ENCODE data around the gene CNTNAP2.

CNTNAP2 gene

DNA sequence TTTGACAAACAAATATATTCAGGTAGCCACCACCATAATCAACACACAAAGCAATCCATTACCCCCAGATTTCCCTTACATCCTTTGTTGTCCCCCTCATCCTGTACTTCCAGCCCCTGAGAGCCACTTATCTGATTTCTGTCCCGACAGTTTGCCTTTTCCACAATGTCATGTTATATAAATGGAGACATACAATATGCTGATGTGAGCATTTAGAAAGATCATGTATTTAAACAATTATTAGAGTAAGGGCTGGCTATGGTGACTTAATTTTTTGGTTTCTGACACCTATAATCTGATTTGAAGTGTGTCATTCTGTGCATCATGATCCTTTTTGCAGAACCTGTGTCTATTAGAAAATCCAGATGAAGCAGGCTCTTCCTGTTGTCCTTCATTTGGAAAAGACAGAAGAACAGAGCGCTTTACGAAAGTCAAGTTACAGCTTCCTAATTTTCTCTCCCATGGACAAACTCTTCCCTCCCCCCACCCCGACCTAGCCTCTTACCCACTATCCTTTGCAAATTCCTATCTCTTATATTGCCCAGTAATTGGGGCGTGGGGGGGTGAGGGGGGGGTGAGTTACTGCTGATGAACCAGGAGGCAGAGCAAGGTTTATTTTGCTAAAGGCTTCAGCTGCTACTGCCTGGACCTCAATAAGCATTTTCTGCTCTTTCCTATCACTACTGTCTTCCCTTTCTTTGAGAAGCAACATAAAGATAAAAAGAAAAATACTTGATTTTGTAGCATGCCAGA is 2221.6 kb downstream of the CNTNAP2 start:
- Mint-ChIP-seq H3K27ac (no peak overlapping the region), H3K9me3 (no peaks in the 10 kb centered on the region), H3K4me3 (no peak overlapping the region), H3K36me3 (ENCODE audit: low read depth) (no peaks in the 10 kb centered on the region), H3K4me1 (ENCODE audit: low read depth) (no peaks in the 10 kb centered on the region), H3K27me3 (ENCODE audit: low read depth) (peaks cover 53% of the 10 kb centered on the region)
- no peak for DNase-seq (ENCODE audit: low spot score)

DNA sequence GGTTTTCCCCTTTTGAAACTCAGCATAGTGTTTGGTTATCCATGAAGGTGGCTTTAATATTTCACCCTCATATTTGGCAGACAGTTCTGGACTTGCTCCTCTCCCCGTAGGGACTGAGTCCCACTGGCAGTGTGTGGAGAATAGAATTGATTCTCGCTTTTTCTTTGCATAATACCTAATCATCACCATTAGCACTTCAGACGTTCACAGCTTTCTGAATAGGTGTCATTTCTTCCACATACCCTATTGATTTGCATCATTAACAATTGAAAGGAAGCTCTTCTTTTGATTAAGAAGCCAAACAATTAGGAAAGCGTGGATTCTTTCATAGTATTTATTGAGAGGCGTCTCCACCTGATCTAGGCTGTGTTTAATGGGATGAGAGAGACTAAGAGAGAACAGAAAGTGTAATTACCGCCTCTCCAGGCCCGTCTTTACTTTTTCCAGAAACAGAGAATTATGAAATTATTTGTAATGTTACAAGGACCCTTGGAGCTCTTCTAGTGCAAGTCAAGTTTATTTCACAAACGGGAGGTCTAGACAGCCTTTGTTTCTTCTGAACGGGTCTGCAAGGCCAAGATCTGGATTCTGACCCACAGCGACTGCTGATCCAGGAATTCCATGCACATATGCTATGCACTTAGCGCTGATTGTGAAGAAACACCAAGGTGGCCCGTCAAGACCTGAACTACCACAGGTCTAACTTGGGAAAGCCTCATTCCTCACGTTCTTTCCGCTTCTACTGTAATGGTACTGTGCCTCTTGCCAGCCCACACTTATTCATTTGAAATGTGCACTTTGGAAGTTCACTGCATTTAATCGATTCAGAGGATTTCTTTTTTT is 2224.1 kb downstream of the CNTNAP2 start:
- no peaks in the 10 kb centered on the region for H3K9me3 Mint-ChIP-seq
- H3K36me3 Mint-ChIP-seq (ENCODE audit: low read depth), result no peaks in the 10 kb centered on the region
- H3K27ac Mint-ChIP-seq, result no peak overlapping the region
- H3K4me1 Mint-ChIP-seq (ENCODE audit: low read depth), result no peaks in the 10 kb centered on the region
- H3K4me3 Mint-ChIP-seq, result no peak overlapping the region
- DNase-seq (ENCODE audit: low spot score), result no peak
- peaks cover 55% of the 10 kb centered on the region for H3K27me3 Mint-ChIP-seq (ENCODE audit: low read depth)

- Mint-ChIP-seq H3K27ac (no peak overlapping the region), H3K4me1 (ENCODE audit: low read depth) (no peaks in the 10 kb centered on the region), H3K36me3 (ENCODE audit: low read depth) (no peaks in the 10 kb centered on the region), H3K27me3 (ENCODE audit: low read depth) (peaks cover 25% of the 10 kb centered on the region), H3K4me3 (no peak overlapping the region), H3K9me3 (no peaks in the 10 kb centered on the region)
- DNase-seq (ENCODE audit: low spot score), result no peak
Observed at GRCh38 chr7:148344406-148344805, 2227.8 kb downstream of the CNTNAP2 start.

DNA sequence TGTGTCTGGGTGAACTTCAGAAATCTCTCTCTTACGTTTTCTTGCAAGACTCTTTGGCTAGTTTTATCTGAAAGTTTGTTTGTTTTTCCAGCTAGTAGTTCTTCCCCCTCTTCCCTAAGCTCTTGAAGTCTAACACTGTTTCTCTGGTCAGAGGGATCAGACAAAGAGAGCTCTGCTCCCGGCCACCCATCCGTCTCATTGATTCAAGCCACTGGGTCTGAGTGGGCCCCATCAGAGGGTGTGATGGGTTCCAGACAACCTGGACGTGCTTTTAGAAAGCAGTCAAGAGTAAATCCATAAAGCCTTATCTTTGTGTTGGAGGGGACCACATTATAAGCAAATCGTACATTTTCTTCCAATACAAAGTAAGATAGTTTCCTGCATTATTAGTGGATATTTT is 2231.4 kb downstream of the CNTNAP2 start:
- Mint-ChIP-seq H3K9me3 (no peaks in the 10 kb centered on the region), H3K4me1 (ENCODE audit: low read depth) (no peaks in the 10 kb centered on the region), H3K36me3 (ENCODE audit: low read depth) (no peaks in the 10 kb centered on the region), H3K4me3 (no peak overlapping the region), H3K27me3 (ENCODE audit: low read depth) (peaks cover 4% of the 10 kb centered on the region), H3K27ac (no peak overlapping the region)
- no peak for DNase-seq (ENCODE audit: low spot score)

GRCh38 chr7:148348466-148348865 is 2231.9 kb downstream of the CNTNAP2 start:
- no peak for DNase-seq (ENCODE audit: low spot score)
- Mint-ChIP-seq H3K4me3 (no peak overlapping the region), H3K27me3 (ENCODE audit: low read depth) (no peaks in the 10 kb centered on the region), H3K9me3 (no peaks in the 10 kb centered on the region), H3K36me3 (ENCODE audit: low read depth) (no peaks in the 10 kb centered on the region), H3K4me1 (ENCODE audit: low read depth) (no peaks in the 10 kb centered on the region), H3K27ac (no peak overlapping the region)

DNA sequence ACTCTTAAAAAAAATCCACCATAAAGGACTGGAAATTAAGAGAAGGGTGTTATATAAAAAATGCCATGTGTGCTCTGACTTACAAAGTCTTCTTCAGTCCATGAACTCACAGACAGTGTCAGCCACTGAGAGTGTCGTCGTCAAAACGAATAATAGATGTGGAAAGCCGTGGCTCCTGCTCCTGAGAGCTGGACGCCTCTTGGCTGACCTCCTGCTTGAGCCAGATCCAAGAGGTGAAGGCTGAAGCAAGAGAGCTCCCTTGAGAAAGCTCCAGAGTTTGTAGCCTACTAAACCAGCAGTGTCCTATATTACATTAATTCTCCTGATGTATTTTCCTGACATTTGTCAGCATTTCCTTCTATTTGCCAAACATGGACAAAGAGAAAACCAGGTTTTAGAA is 2239.7 kb downstream of the CNTNAP2 start:
- Mint-ChIP-seq H3K4me3 (no peak overlapping the region), H3K36me3 (ENCODE audit: low read depth) (no peaks in the 10 kb centered on the region), H3K27me3 (ENCODE audit: low read depth) (peaks cover 4% of the 10 kb centered on the region), H3K4me1 (ENCODE audit: low read depth) (no peaks in the 10 kb centered on the region), H3K27ac (no peak overlapping the region), H3K9me3 (no peaks in the 10 kb centered on the region)
- no peak for DNase-seq (ENCODE audit: low spot score)

DNA sequence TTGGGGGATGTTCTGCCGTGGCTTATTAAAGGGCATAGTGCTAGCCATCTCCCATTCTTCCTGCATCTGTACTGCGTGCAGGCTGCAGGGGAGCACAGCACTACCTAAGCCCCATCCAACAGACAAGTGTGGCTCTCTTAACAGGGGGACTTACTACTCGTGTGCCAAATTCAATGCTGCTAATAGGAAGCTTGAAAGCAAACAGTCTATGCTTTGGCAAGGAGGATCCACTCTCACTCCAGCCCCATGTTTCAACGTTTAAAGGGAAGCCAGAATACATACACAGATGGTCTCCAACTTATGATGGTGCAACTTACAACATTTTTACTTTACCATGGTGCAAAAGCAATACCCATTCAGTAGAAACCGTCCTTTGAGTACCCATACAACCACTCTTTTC is 2245.9 kb downstream of the CNTNAP2 start:
- Mint-ChIP-seq H3K36me3 (ENCODE audit: low read depth) (no peaks in the 10 kb centered on the region), H3K4me3 (no peak overlapping the region), H3K9me3 (peaks cover 4% of the 10 kb centered on the region), H3K27ac (no peak overlapping the region), H3K4me1 (ENCODE audit: low read depth) (no peaks in the 10 kb centered on the region), H3K27me3 (ENCODE audit: low read depth) (no peaks in the 10 kb centered on the region)
- no peak for DNase-seq (ENCODE audit: low spot score)

GRCh38 chr7:148367731-148368475 is 2251.3 kb downstream of the CNTNAP2 start:
- no peak overlapping the region for H3K4me3 Mint-ChIP-seq
- H3K4me1 Mint-ChIP-seq (ENCODE audit: low read depth), result no peaks in the 10 kb centered on the region
- H3K9me3 Mint-ChIP-seq, result peaks cover 4% of the 10 kb centered on the region
- no peaks in the 10 kb centered on the region for H3K36me3 Mint-ChIP-seq (ENCODE audit: low read depth)
- DNase-seq (ENCODE audit: low spot score), result no peak
- H3K27ac Mint-ChIP-seq, result no peak overlapping the region
- H3K27me3 Mint-ChIP-seq (ENCODE audit: low read depth), result no peaks in the 10 kb centered on the region

- no peaks in the 10 kb centered on the region for H3K4me1 Mint-ChIP-seq (ENCODE audit: low read depth)
- no peak overlapping the region for H3K4me3 Mint-ChIP-seq
- H3K9me3 Mint-ChIP-seq, result peaks cover 4% of the 10 kb centered on the region
- H3K36me3 Mint-ChIP-seq (ENCODE audit: low read depth), result no peaks in the 10 kb centered on the region
- no peak overlapping the region for H3K27ac Mint-ChIP-seq
- no peaks in the 10 kb centered on the region for H3K27me3 Mint-ChIP-seq (ENCODE audit: low read depth)
- DNase-seq (ENCODE audit: low spot score), result no peak
Observed at GRCh38 chr7:148368562-148368961, 2252.0 kb downstream of the CNTNAP2 start.

DNA sequence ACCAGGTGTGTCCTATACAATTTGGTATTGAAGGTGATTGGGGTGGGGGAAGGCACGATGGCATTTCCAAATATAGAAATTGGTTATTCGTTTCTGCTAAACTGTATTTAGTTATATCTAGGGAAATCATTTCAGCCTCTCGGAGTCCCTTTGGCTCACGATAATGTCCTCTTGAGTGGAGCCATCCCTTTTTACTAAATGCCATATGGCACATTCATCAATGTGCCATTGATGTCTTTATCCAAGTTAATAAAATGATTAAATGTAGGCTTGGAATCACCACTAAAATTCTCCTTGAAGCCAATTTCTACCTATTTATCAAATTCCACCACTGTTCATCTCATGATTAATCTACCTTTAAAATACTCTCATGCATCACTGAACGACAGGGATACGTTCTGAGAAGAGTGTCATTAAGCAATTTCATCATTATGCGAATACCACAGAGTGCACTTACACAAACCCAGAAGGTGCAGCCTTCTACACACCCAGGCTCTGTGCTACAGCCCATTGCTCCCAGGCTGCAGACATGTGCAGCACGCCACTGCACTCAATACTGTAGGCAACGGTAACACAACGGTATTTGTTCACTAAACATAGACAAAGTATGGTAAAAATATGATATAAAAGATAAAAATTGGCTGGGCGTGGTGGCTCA is 2254.8 kb downstream of the CNTNAP2 start:
- H3K9me3 Mint-ChIP-seq, result no peaks in the 10 kb centered on the region
- no peaks in the 10 kb centered on the region for H3K27me3 Mint-ChIP-seq (ENCODE audit: low read depth)
- H3K4me3 Mint-ChIP-seq, result no peak overlapping the region
- H3K27ac Mint-ChIP-seq, result no peak overlapping the region
- DNase-seq (ENCODE audit: low spot score), result no peak
- H3K4me1 Mint-ChIP-seq (ENCODE audit: low read depth), result no peaks in the 10 kb centered on the region
- H3K36me3 Mint-ChIP-seq (ENCODE audit: low read depth), result no peaks in the 10 kb centered on the region

DNA sequence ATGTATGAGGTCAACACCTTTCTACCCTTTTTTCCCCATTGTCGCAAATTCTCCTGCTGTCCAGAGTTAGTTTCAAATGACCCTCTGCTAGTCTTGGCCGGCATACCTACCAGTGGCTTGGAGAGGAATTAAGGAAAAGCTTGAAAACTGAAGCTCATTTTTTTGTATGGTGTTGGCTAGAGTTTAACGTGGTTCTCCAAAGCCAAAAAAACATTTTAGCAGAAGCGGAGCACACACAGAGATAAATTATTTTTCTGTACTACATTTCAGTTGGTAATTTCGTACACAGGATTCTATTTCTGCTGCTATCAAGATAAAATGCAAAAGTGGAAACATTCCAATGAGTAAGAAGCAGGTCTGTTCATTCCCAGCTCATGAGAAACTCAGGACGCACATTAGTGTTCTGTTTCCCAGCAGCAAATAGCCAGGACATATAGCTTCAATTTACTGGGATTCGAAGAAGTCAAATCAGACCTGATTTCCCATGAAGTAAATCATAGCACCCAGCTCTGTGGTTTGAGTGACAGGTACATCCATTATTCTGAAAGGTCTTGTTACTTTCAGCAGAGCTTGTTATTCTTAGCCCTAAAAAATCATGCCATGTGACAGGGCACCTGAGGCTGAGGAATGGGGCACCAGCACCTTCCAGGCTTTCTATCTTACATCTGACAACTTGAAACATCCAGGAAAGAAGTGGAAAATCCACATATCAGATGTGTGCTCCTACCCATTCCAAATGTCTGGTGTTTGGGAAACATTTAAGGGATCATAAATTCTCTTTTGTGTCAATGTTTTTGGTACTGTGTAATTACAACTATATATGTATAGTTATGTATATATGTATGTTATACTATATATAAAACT is 2258.0 kb downstream of the CNTNAP2 start:
- H3K9me3 Mint-ChIP-seq, result no peaks in the 10 kb centered on the region
- H3K4me1 Mint-ChIP-seq (ENCODE audit: low read depth), result no peaks in the 10 kb centered on the region
- no peaks in the 10 kb centered on the region for H3K36me3 Mint-ChIP-seq (ENCODE audit: low read depth)
- DNase-seq (ENCODE audit: low spot score), result no peak
- no peak overlapping the region for H3K27ac Mint-ChIP-seq
- H3K27me3 Mint-ChIP-seq (ENCODE audit: low read depth), result no peaks in the 10 kb centered on the region
- H3K4me3 Mint-ChIP-seq, result no peak overlapping the region

- no peak for DNase-seq (ENCODE audit: low spot score)
- no peak overlapping the region for H3K4me3 Mint-ChIP-seq
- H3K9me3 Mint-ChIP-seq, result no peaks in the 10 kb centered on the region
- no peaks in the 10 kb centered on the region for H3K4me1 Mint-ChIP-seq (ENCODE audit: low read depth)
- H3K27ac Mint-ChIP-seq, result no peak overlapping the region
- no peaks in the 10 kb centered on the region for H3K36me3 Mint-ChIP-seq (ENCODE audit: low read depth)
- no peaks in the 10 kb centered on the region for H3K27me3 Mint-ChIP-seq (ENCODE audit: low read depth)
Observed at GRCh38 chr7:148379677-148380076, 2263.1 kb downstream of the CNTNAP2 start.
